ENCODE measurements around the gene TMCC3. TPM values are rescaled to one million over a fixed set of nuclear protein-coding genes. Genes with fewer than 3 reads are reported as not detected.

The TMCC3 gene
- total and polyA plus RNA-seq, 2 donors from 2014 or later = 6.7 to 14.7 TPM

- peaks cover 1 to 10% (median 3%) of the 10 kb centered on the region in 3 donors for H3K4me1 ChIP-seq (ENCODE audit: control insufficient read depth in 2 of 3, insufficient read depth in 2 of 3, low read depth in 1 of 3, low read length in 3 of 3)
- FAIRE-seq = no peak
- H3K27me3 ChIP-seq (ENCODE audit: control insufficient read depth, insufficient read depth, low read length) = no peaks in the 10 kb centered on the region
- H3K36me3 ChIP-seq (ENCODE audit: control insufficient read depth in 2 of 3, insufficient read depth in 3 of 3, low read length in 3 of 3) = peaks cover 0 to 9% (median 0%) of the 10 kb centered on the region in 3 donors
- H3K9ac ChIP-seq (ENCODE audit: low read length in 3 of 3) = no peak overlapping the region
- no peak overlapping the region for H3K27ac ChIP-seq (ENCODE audit: low read depth in 2 of 2, low read length in 2 of 2)
- no peak overlapping the region for H3K4me3 ChIP-seq (ENCODE audit: low read length in 3 of 3)
- DNase-seq = no peak
- intact Hi-C loops (cut with DNase I) = no loop called here
- no peak for TF ChIP-seq CTCF (IDR thresholded peaks at IDR 0.05; ENCODE audit: borderline replicate concordance, extremely low read depth, insufficient read depth)
- no peaks in the 10 kb centered on the region for H3K9me3 ChIP-seq (ENCODE audit: control insufficient read depth in 2 of 3, insufficient read depth in 1 of 3, low read length in 3 of 3)
These were observed 84.0 kb downstream of the TMCC3 start for GRCh38 chr12:94566345-94566744.

GRCh38 chr12:94565683-94566082 is 84.7 kb downstream of the TMCC3 start:
- no peak for FAIRE-seq
- Histone ChIP-seq H3K36me3 (ENCODE audit: control insufficient read depth in 2 of 3, insufficient read depth in 3 of 3, low read length in 3 of 3) (peaks cover 0 to 9% (median 0%) of the 10 kb centered on the region in 3 donors), H3K27me3 (ENCODE audit: control insufficient read depth, insufficient read depth, low read length) (no peaks in the 10 kb centered on the region), H3K4me1 (ENCODE audit: control insufficient read depth in 2 of 3, insufficient read depth in 2 of 3, low read depth in 1 of 3, low read length in 3 of 3) (peaks cover 0 to 5% (median 0%) of the 10 kb centered on the region in 3 donors), H3K4me3 (ENCODE audit: low read length in 3 of 3) (no peak overlapping the region), H3K27ac (ENCODE audit: low read depth in 2 of 2, low read length in 2 of 2) (no peak overlapping the region), H3K9me3 (ENCODE audit: control insufficient read depth in 2 of 3, insufficient read depth in 1 of 3, low read length in 3 of 3) (no peaks in the 10 kb centered on the region), H3K9ac (ENCODE audit: low read length in 3 of 3) (no peak overlapping the region)
- TF ChIP-seq CTCF (IDR thresholded peaks at IDR 0.05; ENCODE audit: borderline replicate concordance, extremely low read depth, insufficient read depth) = no peak
- DNase-seq = no peak
- intact Hi-C loops (cut with DNase I) = no loop called here

- intact Hi-C loops (cut with DNase I) = no loop called here
- no peak for FAIRE-seq
- H3K9ac ChIP-seq (ENCODE audit: low read length in 3 of 3) = no peak overlapping the region
- H3K4me1 ChIP-seq (ENCODE audit: control insufficient read depth in 2 of 3, insufficient read depth in 2 of 3, low read depth in 1 of 3, low read length in 3 of 3) = peaks cover 0 to 5% (median 0%) of the 10 kb centered on the region in 3 donors
- no peak for DNase-seq
- no peaks in the 10 kb centered on the region for H3K27me3 ChIP-seq (ENCODE audit: control insufficient read depth, insufficient read depth, low read length)
- H3K36me3 ChIP-seq (ENCODE audit: control insufficient read depth in 2 of 3, insufficient read depth in 3 of 3, low read length in 3 of 3) = no peaks in the 10 kb centered on the region
- H3K27ac ChIP-seq (ENCODE audit: low read depth in 2 of 2, low read length in 2 of 2) = no peak overlapping the region
- TF ChIP-seq CTCF (IDR thresholded peaks at IDR 0.05; ENCODE audit: borderline replicate concordance, extremely low read depth, insufficient read depth) = no peak
- H3K4me3 ChIP-seq (ENCODE audit: low read length in 3 of 3) = no peak overlapping the region
- H3K9me3 ChIP-seq (ENCODE audit: control insufficient read depth in 2 of 3, insufficient read depth in 1 of 3, low read length in 3 of 3) = no peaks in the 10 kb centered on the region
These were observed 87.1 kb downstream of the TMCC3 start for GRCh38 chr12:94563286-94563685.

GRCh38 chr12:94561943-94562411 is 88.4 kb downstream of the TMCC3 start:
- H3K9me3 ChIP-seq (ENCODE audit: control insufficient read depth in 2 of 3, insufficient read depth in 1 of 3, low read length in 3 of 3) = peaks cover 0 to 5% (median 0%) of the 10 kb centered on the region in 3 donors
- DNase-seq (peak; percentile 46 to 77 (median 51)), FAIRE-seq (no peak)
- H3K36me3 ChIP-seq (ENCODE audit: control insufficient read depth in 2 of 3, insufficient read depth in 3 of 3, low read length in 3 of 3) = no peaks in the 10 kb centered on the region
- intact Hi-C loops (cut with DNase I) = no loop called here
- no peak for TF ChIP-seq CTCF (IDR thresholded peaks at IDR 0.05; ENCODE audit: borderline replicate concordance, extremely low read depth, insufficient read depth)
- H3K27ac ChIP-seq (ENCODE audit: low read depth in 2 of 2, low read length in 2 of 2) = peak overlapping the region in 1 of 2 donors; percentile 23
- H3K4me1 ChIP-seq (ENCODE audit: control insufficient read depth in 2 of 3, insufficient read depth in 2 of 3, low read depth in 1 of 3, low read length in 3 of 3) = peaks cover 0 to 5% (median 0%) of the 10 kb centered on the region in 3 donors
- no peak overlapping the region for H3K9ac ChIP-seq (ENCODE audit: low read length in 3 of 3)
- H3K27me3 ChIP-seq (ENCODE audit: control insufficient read depth, insufficient read depth, low read length) = no peaks in the 10 kb centered on the region
- peak overlapping the region in 1 of 3 donors; percentile 30 for H3K4me3 ChIP-seq (ENCODE audit: low read length in 3 of 3)
